Measurements from ENCODE around the gene PLCE1.

The PLCE1 gene

GRCh38 chr10:94005050-94005449, 11.3 kb downstream of the PLCE1 start:
- no peak for TF ChIP-seq CTCF (IDR thresholded peaks at IDR 0.05)
- no peak overlapping the region for H3K27ac ChIP-seq
- intact Hi-C loops (cut with DNase I; ENCODE audit: low total_unique reads), result no loop called here

GRCh38 chr10:94006591-94007550, 13.1 kb downstream of the PLCE1 start:
- no peaks in the 10 kb centered on the region for H3K9me3 ChIP-seq
- no peak for DNase-seq
- intact Hi-C loops (cut with DNase I; ENCODE audit: low total_unique reads), result no loop called here
- no peaks in the 10 kb centered on the region for H3K36me3 ChIP-seq
- H3K4me1 ChIP-seq, result peaks cover 0 to 17% (median 0%) of the 10 kb centered on the region in 4 donors
- no peaks in the 10 kb centered on the region for H3K27me3 ChIP-seq
- no peak for TF ChIP-seq CTCF (IDR thresholded peaks at IDR 0.05)
- H3K27ac ChIP-seq, result peak overlapping the region in 1 of 2 donors; percentile 27
- no peak overlapping the region for H3K4me3 ChIP-seq

More at GRCh38 chr10:94005050-94005449, 11.3 kb downstream of the PLCE1 start:
- no peaks in the 10 kb centered on the region for H3K27me3 ChIP-seq
- H3K4me1 ChIP-seq, result peaks cover 0 to 23% (median 0%) of the 10 kb centered on the region in 4 donors
- DNase-seq, result no peak
- H3K36me3 ChIP-seq, result no peaks in the 10 kb centered on the region
- H3K9me3 ChIP-seq, result no peaks in the 10 kb centered on the region
- no peak overlapping the region for H3K4me3 ChIP-seq

- H3K27ac ChIP-seq, result no peak overlapping the region
- DNase-seq, result no peak
- no peaks in the 10 kb centered on the region for H3K27me3 ChIP-seq
- no peaks in the 10 kb centered on the region for H3K36me3 ChIP-seq
- intact Hi-C loops (cut with DNase I; ENCODE audit: low total_unique reads), result no loop called here
- no peak for TF ChIP-seq CTCF (IDR thresholded peaks at IDR 0.05)
- no peaks in the 10 kb centered on the region for H3K9me3 ChIP-seq
- H3K4me3 ChIP-seq, result no peak overlapping the region
- peaks cover 0 to 17% (median 0%) of the 10 kb centered on the region in 4 donors for H3K4me1 ChIP-seq
Measured at GRCh38 chr10:94008526-94008925, 14.8 kb downstream of the PLCE1 start.

- intact Hi-C loops (cut with DNase I; ENCODE audit: low total_unique reads), result no loop called here
- TF ChIP-seq CTCF (IDR thresholded peaks at IDR 0.05), result no peak
Measured at GRCh38 chr10:94010116-94010515, 16.4 kb downstream of the PLCE1 start.

GRCh38 chr10:94010886-94011285, 17.2 kb downstream of the PLCE1 start:
- Histone ChIP-seq H3K4me3 (no peak overlapping the region), H3K27ac (no peak overlapping the region), H3K27me3 (no peaks in the 10 kb centered on the region), H3K9me3 (no peaks in the 10 kb centered on the region), H3K36me3 (no peaks in the 10 kb centered on the region), H3K4me1 (peaks cover 0 to 17% (median 0%) of the 10 kb centered on the region in 4 donors)
- no peak for TF ChIP-seq CTCF (IDR thresholded peaks at IDR 0.05)
- DNase-seq, result no peak
- intact Hi-C loops (cut with DNase I; ENCODE audit: low total_unique reads), result no loop called here

More at GRCh38 chr10:94010116-94010515, 16.4 kb downstream of the PLCE1 start:
- no peak for DNase-seq
- no peak overlapping the region for H3K27ac ChIP-seq
- H3K9me3 ChIP-seq, result no peaks in the 10 kb centered on the region
- peaks cover 0 to 17% (median 0%) of the 10 kb centered on the region in 4 donors for H3K4me1 ChIP-seq
- no peak overlapping the region for H3K4me3 ChIP-seq
- no peaks in the 10 kb centered on the region for H3K36me3 ChIP-seq
- H3K27me3 ChIP-seq, result no peaks in the 10 kb centered on the region

All from tibial artery (tissue), 4 donors.